WI38 (cell line): Measurements from ENCODE around the gene ATP2A3.

Source experiments
- H3K4me3 ChIP-seq: 2 replicates; pipeline ENCODE4 v1.5.1; 2011; ENCODE audit warnings: low read depth, mild to moderate bottlenecking, control low read depth, low read length
- TF ChIP-seq, protein P1 (sequence below): IDR thresholded peaks from 2 replicates; pipeline ENCODE4 v1.5.1; 2012; ENCODE audit warnings: low read depth, mild to moderate bottlenecking, control low read depth, low read length

Gene ATP2A3

DNA sequence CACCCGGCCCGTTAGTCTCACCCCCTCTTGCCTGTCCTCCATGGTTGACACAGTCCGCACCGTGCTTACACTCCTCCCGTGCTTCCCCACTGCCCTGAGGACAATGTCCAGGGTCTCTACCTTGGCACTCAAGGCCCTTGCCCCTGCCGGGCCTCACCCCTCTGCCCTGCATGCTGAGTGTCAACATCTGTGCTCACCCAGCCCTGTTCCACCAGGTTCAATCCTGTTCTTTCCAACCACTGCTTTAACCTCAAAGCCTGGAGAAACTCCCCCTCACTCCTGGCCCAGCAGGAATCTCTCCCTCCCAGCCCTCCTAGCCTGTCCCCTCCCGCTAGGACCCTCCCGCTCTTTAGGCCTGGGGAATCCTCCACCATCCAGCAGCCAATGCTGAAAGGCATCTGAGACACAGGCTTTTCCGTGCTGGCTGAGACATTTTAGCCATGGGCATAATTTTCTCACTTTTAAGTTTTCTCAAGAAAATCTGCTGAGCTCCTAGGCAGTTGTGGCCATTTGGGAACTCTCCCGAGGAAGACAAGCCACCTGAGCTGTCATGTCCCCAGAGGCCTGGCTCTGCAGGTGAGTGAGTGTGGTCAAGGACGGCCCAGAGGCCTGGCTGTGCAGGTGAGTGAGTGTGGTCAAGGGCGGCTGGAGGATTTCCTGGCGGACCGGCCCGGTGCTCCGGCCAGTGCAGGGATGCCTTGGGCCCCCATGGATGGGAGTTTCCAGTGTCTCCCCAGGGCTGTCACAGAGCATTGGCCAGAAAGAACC lies 37.2 kb downstream of the ATP2A3 start:
- TF ChIP-seq, protein P1, sequence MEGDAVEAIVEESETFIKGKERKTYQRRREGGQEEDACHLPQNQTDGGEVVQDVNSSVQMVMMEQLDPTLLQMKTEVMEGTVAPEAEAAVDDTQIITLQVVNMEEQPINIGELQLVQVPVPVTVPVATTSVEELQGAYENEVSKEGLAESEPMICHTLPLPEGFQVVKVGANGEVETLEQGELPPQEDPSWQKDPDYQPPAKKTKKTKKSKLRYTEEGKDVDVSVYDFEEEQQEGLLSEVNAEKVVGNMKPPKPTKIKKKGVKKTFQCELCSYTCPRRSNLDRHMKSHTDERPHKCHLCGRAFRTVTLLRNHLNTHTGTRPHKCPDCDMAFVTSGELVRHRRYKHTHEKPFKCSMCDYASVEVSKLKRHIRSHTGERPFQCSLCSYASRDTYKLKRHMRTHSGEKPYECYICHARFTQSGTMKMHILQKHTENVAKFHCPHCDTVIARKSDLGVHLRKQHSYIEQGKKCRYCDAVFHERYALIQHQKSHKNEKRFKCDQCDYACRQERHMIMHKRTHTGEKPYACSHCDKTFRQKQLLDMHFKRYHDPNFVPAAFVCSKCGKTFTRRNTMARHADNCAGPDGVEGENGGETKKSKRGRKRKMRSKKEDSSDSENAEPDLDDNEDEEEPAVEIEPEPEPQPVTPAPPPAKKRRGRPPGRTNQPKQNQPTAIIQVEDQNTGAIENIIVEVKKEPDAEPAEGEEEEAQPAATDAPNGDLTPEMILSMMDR: no peak
- no peak overlapping the region for H3K4me3 ChIP-seq

DNA sequence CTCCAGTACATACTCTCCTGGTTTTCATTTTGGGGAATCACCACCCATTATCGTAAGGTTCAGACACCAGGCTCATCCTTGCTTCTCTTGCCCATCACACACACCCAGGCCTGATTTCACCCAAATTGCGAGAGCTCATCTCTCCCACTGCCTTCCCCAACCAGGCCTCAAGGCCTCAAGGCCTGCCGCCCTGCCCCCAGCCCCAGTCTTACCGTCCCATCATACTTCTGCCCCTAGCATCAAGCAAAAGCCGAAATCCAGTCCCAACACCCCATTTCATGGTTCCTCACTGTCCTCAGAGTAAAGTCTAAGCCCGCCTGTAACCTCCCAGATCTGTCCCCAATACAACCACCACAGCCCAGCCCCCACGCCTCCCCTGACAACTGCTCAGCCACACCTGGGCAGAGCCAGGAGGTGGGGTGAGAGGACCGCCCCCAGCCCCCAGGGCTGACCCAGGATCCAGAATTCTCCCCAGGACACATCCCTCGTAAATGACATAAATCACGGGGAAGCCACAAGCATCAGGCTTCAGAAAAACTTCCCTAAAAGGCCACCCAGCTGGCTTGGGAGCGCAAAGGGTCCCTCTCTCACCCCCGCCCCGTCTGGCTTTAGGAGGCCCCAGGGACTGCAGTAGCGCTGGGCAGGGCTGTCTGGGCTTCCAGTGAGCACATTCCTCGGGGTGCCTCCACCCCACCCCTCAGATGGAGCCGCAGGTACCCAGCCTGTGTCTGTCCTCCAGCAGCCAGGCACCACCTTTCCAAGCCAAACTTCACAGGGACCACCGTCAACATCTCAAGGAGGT lies 38.4 kb downstream of the ATP2A3 start:
- TF ChIP-seq, protein P1: no peak
- no peak overlapping the region for H3K4me3 ChIP-seq

DNA sequence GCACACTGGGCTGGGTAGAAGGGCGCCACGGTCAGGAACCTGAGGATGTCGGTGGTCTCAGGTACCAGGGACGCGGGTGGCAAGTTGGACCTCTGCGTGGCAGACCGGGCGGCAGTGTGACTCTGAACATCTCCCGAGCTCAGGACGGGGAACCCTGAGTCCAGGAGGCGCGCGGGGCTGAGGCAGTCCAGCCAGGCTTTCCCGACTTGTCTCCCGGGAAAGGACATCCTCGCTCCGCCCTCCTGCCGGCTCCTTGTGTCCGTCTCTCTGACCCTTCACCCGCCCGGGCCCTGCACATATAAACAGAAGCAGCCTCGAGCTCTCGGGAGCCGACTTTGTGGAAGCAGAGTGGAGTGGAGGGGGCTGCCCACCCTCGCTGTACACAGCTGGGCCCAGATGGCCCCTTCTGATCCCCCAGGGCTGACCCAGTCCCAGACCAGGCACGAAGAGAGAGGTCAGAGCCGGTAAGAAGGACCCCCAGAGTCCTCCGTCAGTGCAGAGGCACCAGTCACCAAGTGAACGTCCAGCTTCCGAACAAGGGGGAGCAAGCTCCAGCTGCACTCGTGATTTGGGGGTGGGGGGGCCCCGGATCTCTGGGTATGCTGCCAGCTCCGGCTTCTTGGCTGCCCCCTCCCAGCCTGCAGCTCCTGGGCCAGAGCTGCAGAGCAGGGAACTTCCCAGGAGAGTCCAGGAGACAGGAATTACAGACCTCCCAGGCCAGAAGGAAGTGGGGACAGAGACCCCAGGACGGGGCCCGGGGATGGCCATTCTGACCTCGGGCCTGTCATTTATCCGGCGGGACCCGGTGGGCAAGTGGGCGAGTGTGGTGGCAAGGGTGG lies 39.5 kb downstream of the ATP2A3 start:
- no peak overlapping the region for H3K4me3 ChIP-seq
- TF ChIP-seq, protein P1: no peak

DNA sequence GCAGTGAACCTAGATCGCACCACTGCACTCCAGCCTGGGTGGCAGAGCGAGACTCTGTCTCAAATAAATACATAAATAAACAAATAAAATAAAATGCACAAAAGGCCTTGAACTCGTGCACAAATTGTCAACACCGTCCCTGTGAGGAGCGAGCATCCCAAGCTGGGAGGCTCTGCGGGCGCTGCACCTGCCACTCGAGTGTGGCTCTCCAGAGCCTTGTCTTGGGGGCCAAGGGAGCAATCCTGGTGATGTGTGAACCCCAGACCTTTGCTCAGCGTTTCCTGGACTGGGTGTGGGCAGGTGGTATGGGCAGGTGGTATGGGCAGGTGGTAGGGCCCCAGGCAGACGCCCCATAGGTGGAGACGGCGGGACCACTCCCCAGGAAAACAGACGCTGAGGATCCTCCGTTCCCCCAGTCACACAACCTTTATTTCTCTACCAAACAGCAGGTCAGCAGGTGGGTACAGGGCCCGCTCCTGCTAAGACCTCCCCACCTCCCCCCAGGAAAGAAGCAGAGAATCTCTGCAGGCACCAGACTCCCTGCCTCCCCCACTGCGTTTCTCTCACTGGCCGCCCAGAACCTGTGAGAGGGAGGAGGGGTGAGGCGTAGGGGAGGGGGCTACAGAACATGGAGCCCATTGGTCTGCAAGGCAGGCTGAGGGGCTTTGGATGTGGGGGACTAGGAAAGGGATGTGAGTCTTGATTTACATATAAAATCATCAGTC lies 40.6 kb downstream of the ATP2A3 start:
- H3K4me3 ChIP-seq: no peak overlapping the region
- TF ChIP-seq, protein P1: no peak

DNA sequence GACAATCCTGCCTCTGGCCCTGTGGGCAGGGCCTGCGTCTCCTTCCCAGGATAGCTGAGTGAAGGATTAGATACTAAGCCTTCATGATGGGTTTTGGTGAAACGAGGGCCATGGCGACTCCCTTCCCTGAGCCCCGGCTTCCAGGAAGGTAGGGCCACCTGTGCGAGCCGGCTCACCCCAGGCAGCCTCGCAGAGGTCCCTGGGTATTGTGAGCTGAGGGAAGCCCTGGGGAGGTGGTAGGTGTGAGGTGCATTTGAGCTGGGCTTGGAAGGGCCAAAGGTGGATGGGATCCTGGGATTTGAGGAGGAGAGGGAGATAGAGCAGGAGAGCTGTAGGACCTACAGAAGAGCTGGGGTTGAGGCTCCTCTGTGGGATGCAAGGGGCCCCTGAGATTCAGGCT lies 41.5 kb downstream of the ATP2A3 start:
- no peak overlapping the region for H3K4me3 ChIP-seq
- TF ChIP-seq, protein P1: no peak

DNA sequence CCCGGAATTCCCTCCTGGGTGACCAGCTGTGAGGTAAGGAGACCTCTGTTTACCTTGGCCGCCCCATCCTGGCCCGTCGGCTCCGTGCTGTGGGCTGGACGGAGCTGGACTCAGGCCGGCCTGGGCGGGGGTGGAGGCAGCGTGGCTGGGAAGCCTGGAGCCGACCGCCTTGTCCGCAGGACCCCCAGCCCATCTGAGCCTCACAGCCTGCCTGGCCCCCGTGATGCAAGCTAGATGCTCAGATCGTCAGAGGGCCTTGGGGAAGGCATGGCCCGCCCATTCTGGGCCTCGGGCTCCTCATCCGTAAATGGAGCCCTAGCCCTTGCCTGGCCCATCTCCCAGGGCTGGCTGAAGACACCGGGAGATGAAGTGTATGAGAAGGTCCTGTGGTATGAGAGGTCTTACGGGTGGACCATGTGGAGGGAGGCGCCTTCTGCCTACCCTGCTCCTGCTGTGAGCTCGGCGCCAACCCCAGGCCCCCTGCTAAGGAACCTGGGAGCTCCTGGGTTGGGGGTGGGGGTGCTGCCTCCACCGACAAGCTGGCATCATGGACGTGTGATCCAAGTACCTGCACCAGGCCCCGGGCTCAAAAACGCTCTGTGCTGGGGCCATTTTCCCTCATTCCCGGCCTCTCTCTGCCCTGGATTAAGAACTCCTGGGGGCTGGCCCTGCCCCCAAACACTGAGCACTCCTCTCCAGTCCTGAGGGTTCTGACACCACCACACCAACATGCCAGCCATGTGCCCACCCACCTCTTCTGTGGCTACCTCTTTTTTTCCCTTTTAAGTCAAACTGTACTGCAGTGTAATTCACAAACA lies 42.5 kb downstream of the ATP2A3 start:
- TF ChIP-seq, protein P1: no peak
- H3K4me3 ChIP-seq: no peak overlapping the region
